Astrocyte (in vitro differentiated cells and primary cell): ENCODE results near the gene ABHD11. TPM values are rescaled to one million over a fixed set of nuclear protein-coding genes. Genes with fewer than 3 reads are reported as not detected.

ENCODE experiments used
- DNase-seq: peaks from one replicate; pipeline ENCODE4 v3.0.0-alpha.2; 2010; ENCODE audit warnings: low read depth
- FAIRE-seq: peaks from 2 replicates; lab custom pipeline; 2011; peaks lifted over from hg19 to GRCh38; lab: Jason Lieb, UNC
- H2AFZ ChIP-seq: 2 replicates; pipeline ENCODE4 v1.6.0; 2012; ENCODE audit warnings: low read depth, low read length, inconsistent platforms
- H3K27ac ChIP-seq: 2 replicates; pipeline ENCODE4 v1.5.1; 2011; ENCODE audit warnings: low read depth, low read length, inconsistent platforms
- H3K27me3 ChIP-seq: 2 replicates; pipeline ENCODE4 v1.6.0; 2011; ENCODE audit warnings: low read length, inconsistent platforms; ENCODE audit not compliant: insufficient read depth
- H3K36me3 ChIP-seq: 2 replicates; pipeline ENCODE4 v1.5.1; 2011; ENCODE audit warnings: low read length, inconsistent platforms; ENCODE audit not compliant: insufficient read depth
- H3K4me1 ChIP-seq: 2 replicates; pipeline ENCODE4 v1.5.1; 2011; ENCODE audit warnings: low read length, inconsistent platforms; ENCODE audit not compliant: insufficient read depth
- H3K4me2 ChIP-seq: 2 replicates; pipeline ENCODE4 v1.6.0; 2012; ENCODE audit warnings: low read length, inconsistent platforms
- H3K4me3 ChIP-seq: 2 replicates; pipeline ENCODE4 v1.5.1; 2011; ENCODE audit warnings: low read depth, mild to moderate bottlenecking, low read length, inconsistent platforms; ENCODE audit not compliant: insufficient read depth
- H3K79me2 ChIP-seq: 2 replicates; pipeline ENCODE4 v1.6.0; 2012; ENCODE audit warnings: mild to moderate bottlenecking, low read length, inconsistent platforms; ENCODE audit not compliant: insufficient read depth
- H3K9ac ChIP-seq: 2 replicates; pipeline ENCODE4 v1.6.0; 2012; ENCODE audit warnings: mild to moderate bottlenecking, low read length, inconsistent platforms
- H3K9me3 ChIP-seq: 2 replicates; pipeline ENCODE4 v1.5.1; 2012; ENCODE audit warnings: low read depth, mild to moderate bottlenecking, low read length, inconsistent platforms; ENCODE audit not compliant: insufficient read depth
- H4K20me1 ChIP-seq: 2 replicates; pipeline ENCODE4 v1.6.0; 2012; ENCODE audit warnings: low read length, inconsistent platforms; ENCODE audit not compliant: insufficient read depth
- H3K27ac Mint-ChIP-seq: one replicate; pipeline ENCODE4 v1.8.0; 2021; ENCODE audit warnings: mild to moderate bottlenecking, mixed read lengths; ENCODE audit not compliant: unreplicated experiment
- H3K27me3 Mint-ChIP-seq: one replicate; pipeline ENCODE4 v1.8.0; 2021; ENCODE audit warnings: low read depth, mixed read lengths; ENCODE audit not compliant: unreplicated experiment
- H3K36me3 Mint-ChIP-seq: one replicate; pipeline ENCODE4 v1.8.0; 2021; ENCODE audit warnings: low read depth, mixed read lengths; ENCODE audit not compliant: unreplicated experiment
- H3K4me1 Mint-ChIP-seq: one replicate; pipeline ENCODE4 v1.8.0; 2021; ENCODE audit warnings: low read depth, mixed read lengths; ENCODE audit not compliant: unreplicated experiment
- H3K4me3 Mint-ChIP-seq: one replicate; pipeline ENCODE4 v1.8.0; 2021; ENCODE audit warnings: mild to moderate bottlenecking, moderate library complexity, mixed read lengths; ENCODE audit not compliant: unreplicated experiment
- H3K9me3 Mint-ChIP-seq: one replicate; pipeline ENCODE4 v1.8.0; 2021; ENCODE audit warnings: mild to moderate bottlenecking, mixed read lengths; ENCODE audit not compliant: unreplicated experiment
- EZH2 ChIP-seq: IDR thresholded peaks from 2 replicates; pipeline ENCODE4 v1.6.1; 2012; ENCODE audit warnings: mild to moderate bottlenecking, low read length, inconsistent platforms; ENCODE audit not compliant: insufficient read depth
- total RNA-seq: library from RNA; stranded (reverse); gene quantifications from 2 replicates; pipeline ENCODE4 v1.2.1, GENCODE V29; 2021
- TF ChIP-seq, protein P1 (sequence below): IDR thresholded peaks from 2 replicates; pipeline ENCODE4 v1.5.1; 2011; ENCODE audit warnings: low read depth, mild to moderate bottlenecking, inconsistent platforms, low read length, moderate library complexity; ENCODE audit not compliant: insufficient read depth

The ABHD11 gene
- total RNA-seq, 1 donor from 2014 or later, result 10.8 TPM

DNA sequence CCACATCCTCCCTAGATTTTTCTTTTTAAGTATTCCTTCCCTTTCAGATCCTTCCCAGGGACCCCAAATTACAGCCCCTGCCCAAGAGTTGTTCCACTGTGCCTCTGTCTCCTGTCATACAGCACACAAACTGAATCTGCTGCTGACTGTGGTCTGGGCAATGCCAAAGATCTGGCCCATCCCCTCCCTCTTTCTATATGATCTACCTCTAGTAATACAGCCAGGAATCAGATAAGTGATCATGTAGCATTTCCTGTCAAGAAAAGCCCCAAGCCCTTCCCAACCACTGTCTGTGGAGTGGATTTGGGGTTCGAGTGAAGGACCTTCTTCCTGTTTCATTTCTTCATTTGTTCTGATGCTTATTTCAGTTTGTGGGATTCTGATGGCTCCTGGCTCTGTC is 25.8 kb downstream of the ABHD11 start:
- no peak overlapping the region for H3K27ac ChIP-seq
- TF ChIP-seq, protein P1, sequence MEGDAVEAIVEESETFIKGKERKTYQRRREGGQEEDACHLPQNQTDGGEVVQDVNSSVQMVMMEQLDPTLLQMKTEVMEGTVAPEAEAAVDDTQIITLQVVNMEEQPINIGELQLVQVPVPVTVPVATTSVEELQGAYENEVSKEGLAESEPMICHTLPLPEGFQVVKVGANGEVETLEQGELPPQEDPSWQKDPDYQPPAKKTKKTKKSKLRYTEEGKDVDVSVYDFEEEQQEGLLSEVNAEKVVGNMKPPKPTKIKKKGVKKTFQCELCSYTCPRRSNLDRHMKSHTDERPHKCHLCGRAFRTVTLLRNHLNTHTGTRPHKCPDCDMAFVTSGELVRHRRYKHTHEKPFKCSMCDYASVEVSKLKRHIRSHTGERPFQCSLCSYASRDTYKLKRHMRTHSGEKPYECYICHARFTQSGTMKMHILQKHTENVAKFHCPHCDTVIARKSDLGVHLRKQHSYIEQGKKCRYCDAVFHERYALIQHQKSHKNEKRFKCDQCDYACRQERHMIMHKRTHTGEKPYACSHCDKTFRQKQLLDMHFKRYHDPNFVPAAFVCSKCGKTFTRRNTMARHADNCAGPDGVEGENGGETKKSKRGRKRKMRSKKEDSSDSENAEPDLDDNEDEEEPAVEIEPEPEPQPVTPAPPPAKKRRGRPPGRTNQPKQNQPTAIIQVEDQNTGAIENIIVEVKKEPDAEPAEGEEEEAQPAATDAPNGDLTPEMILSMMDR, result no peak
- TF ChIP-seq EZH2, result no peak
- Mint-ChIP-seq H3K27me3 (no peaks in the 10 kb centered on the region), H3K36me3 (peaks cover 5% of the 10 kb centered on the region), H3K4me3 (no peak overlapping the region), H3K27ac (peak overlapping the region; percentile 72), H3K9me3 (no peaks in the 10 kb centered on the region), H3K4me1 (peaks cover 16% of the 10 kb centered on the region)
- no peak overlapping the region for H2AFZ ChIP-seq
- FAIRE-seq (no peak), DNase-seq (no peak)
- peaks cover 96% of the 10 kb centered on the region for H3K79me2 ChIP-seq
- H4K20me1 ChIP-seq, result peaks cover 91% of the 10 kb centered on the region
- no peaks in the 10 kb centered on the region for H3K9me3 ChIP-seq
- no peaks in the 10 kb centered on the region for H3K27me3 ChIP-seq
- no peak overlapping the region for H3K4me2 ChIP-seq
- peak overlapping the region; percentile 20 for H3K9ac ChIP-seq
- H3K36me3 ChIP-seq, result peaks cover 16% of the 10 kb centered on the region
- peaks cover 40% of the 10 kb centered on the region for H3K4me1 ChIP-seq
- no peak overlapping the region for H3K4me3 ChIP-seq

- H4K20me1 ChIP-seq, result peaks cover 85% of the 10 kb centered on the region
- no peak for TF ChIP-seq EZH2
- TF ChIP-seq, protein P1, result no peak
- Mint-ChIP-seq H3K27ac (no peak overlapping the region), H3K27me3 (no peaks in the 10 kb centered on the region), H3K36me3 (peaks cover 12% of the 10 kb centered on the region), H3K9me3 (no peaks in the 10 kb centered on the region), H3K4me1 (peaks cover 11% of the 10 kb centered on the region), H3K4me3 (no peak overlapping the region)
- no peaks in the 10 kb centered on the region for H3K27me3 ChIP-seq
- H3K36me3 ChIP-seq, result peaks cover 14% of the 10 kb centered on the region
- H3K9me3 ChIP-seq, result no peaks in the 10 kb centered on the region
- DNase-seq, result no peak
- H3K9ac ChIP-seq, result no peak overlapping the region
- H3K79me2 ChIP-seq, result peaks cover 78% of the 10 kb centered on the region
- no peak overlapping the region for H3K27ac ChIP-seq
- no peak for FAIRE-seq
- peaks cover 45% of the 10 kb centered on the region for H3K4me1 ChIP-seq
- no peak overlapping the region for H2AFZ ChIP-seq
- no peak overlapping the region for H3K4me3 ChIP-seq
- H3K4me2 ChIP-seq, result no peak overlapping the region
Measured at GRCh38 chr7:73708961-73709549, 29.5 kb downstream of the ABHD11 start.

GRCh38 chr7:73707045-73707631 is 31.5 kb downstream of the ABHD11 start:
- TF ChIP-seq, protein P1, result no peak
- no peak for TF ChIP-seq EZH2
- H3K27ac Mint-ChIP-seq, result no peak overlapping the region
- Histone ChIP-seq H3K4me3 (no peak overlapping the region), H3K36me3 (peaks cover 9% of the 10 kb centered on the region), H3K79me2 (peaks cover 66% of the 10 kb centered on the region), H3K4me2 (peak overlapping the region; percentile 62), H3K4me1 (peaks cover 47% of the 10 kb centered on the region), H4K20me1 (peaks cover 81% of the 10 kb centered on the region), H2AFZ (no peak overlapping the region), H3K9ac (peak overlapping the region; percentile 76), H3K9me3 (no peaks in the 10 kb centered on the region), H3K27ac (peak overlapping the region; percentile 87), H3K27me3 (no peaks in the 10 kb centered on the region)
- no peaks in the 10 kb centered on the region for H3K27me3 Mint-ChIP-seq
- peaks cover 12% of the 10 kb centered on the region for H3K36me3 Mint-ChIP-seq
- H3K4me1 Mint-ChIP-seq, result peaks cover 11% of the 10 kb centered on the region
- H3K9me3 Mint-ChIP-seq, result no peaks in the 10 kb centered on the region
- no peak for FAIRE-seq
- DNase-seq, result no peak
- no peak overlapping the region for H3K4me3 Mint-ChIP-seq
